AG04450 (cell line): ENCODE results near the gene LYZL1. TPM values are rescaled to one million over a fixed set of nuclear protein-coding genes. Genes with fewer than 3 reads are reported as not detected.
"Not testable (repeated sequence)": the region's sequence is repeated elsewhere in the genome, so short reads cannot be mapped to it uniquely, and the experiment has no call there.

Source experiments
- CTCF ChIA-PET: fragments of 300-600, 350-600 bp; formaldehyde crosslinking; extraction: SDS; loops from one replicate; lab custom pipeline; 2022; ENCODE audit warnings: antibody characterized with exemption, inconsistent platforms; lab: Charles Lee
- POLR2A ChIA-PET: fragments of 350-600 bp; formaldehyde crosslinking; extraction: SDS; loops from one replicate; lab custom pipeline; 2021; ENCODE audit warnings: antibody characterized with exemption, inconsistent platforms; lab: Yijun Ruan, JAX
- DNase-seq: peaks from one replicate; pipeline ENCODE4 v3.0.0-alpha.2; 2011; ENCODE audit warnings: low read depth, low spot score
- H3K27ac ChIP-seq: one replicate; pipeline ENCODE4 v1.5.1; 2012; ENCODE audit warnings: low read depth, low read length, control low read depth
- H3K27me3 ChIP-seq: one replicate; pipeline ENCODE4 v1.6.0; 2012; ENCODE audit warnings: low read length; ENCODE audit not compliant: control insufficient read depth, insufficient read depth
- H3K4me3 ChIP-seq: 2 replicates; pipeline ENCODE4 v1.5.1; 2011; ENCODE audit warnings: mild to moderate bottlenecking, low read depth, low read length, control low read depth
- H3K9me3 ChIP-seq: 2 replicates; pipeline ENCODE4 v1.5.1; 2012; ENCODE audit warnings: low read length; ENCODE audit not compliant: control insufficient read depth, insufficient read depth
- polyA minus RNA-seq: library from RNA; depleted of rRNA, polyadenylated mRNA; stranded (reverse); fragments of >200 nt; gene quantifications from 2 replicates; pipeline ENCODE4 v1.2.3, GENCODE V29; 2011; rRNA and poly(A)+ RNA removed
- polyA plus RNA-seq: library from polyadenylated mRNA; depleted of rRNA; stranded (reverse); fragments of >200 nt; gene quantifications from 2 replicates; pipeline ENCODE4 v1.2.3, GENCODE V29; 2011; rRNA removed
- TF ChIP-seq, protein P1 (sequence below): IDR thresholded peaks from 2 replicates; pipeline ENCODE4 v1.5.1; 2011; ENCODE audit warnings: low read depth, low read length, control low read depth, inconsistent platforms

The LYZL1 gene
- polyA plus RNA-seq (not detected in 2 replicates), polyA minus RNA-seq (not detected in 2 replicates)

DNA sequence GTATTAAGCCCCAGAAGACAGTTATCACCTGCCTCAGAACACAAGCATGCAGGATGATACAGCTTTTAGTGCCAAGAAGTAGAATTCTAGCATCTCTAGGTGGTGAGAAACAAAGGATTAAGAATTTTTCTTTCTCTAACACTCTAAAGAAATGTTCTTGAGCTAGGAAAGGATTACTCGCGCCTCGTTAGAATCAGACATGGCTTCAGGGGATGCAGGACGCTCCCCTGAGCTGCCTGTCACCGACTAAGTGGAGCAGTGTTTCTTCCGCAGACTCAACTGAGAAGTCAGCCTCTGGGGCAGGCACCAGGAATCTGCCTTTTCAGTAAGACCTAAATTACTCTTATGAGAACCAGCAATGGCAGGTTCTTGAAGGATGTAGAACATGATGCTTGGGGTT lies at the start of gene LYZL1:
TSS of gene LYZL1 (plus strand) at position 165 of the 400 bp plus-strand sequence. CDS start 2,798 bp downstream, outside the sequence.
- peaks cover 22% of the 10 kb centered on the region for H3K27me3 ChIP-seq
- H3K9me3 ChIP-seq, POLR2A ChIA-PET, H3K4me3 ChIP-seq, DNase-seq, H3K27ac ChIP-seq: not testable (repeated sequence)
- CTCF ChIA-PET: interaction anchor here (0.6 kb wide), 1 partner anchor 11 kb away, joined by 3 read pairs; no protein-coding TSS in a partner anchor

DNA sequence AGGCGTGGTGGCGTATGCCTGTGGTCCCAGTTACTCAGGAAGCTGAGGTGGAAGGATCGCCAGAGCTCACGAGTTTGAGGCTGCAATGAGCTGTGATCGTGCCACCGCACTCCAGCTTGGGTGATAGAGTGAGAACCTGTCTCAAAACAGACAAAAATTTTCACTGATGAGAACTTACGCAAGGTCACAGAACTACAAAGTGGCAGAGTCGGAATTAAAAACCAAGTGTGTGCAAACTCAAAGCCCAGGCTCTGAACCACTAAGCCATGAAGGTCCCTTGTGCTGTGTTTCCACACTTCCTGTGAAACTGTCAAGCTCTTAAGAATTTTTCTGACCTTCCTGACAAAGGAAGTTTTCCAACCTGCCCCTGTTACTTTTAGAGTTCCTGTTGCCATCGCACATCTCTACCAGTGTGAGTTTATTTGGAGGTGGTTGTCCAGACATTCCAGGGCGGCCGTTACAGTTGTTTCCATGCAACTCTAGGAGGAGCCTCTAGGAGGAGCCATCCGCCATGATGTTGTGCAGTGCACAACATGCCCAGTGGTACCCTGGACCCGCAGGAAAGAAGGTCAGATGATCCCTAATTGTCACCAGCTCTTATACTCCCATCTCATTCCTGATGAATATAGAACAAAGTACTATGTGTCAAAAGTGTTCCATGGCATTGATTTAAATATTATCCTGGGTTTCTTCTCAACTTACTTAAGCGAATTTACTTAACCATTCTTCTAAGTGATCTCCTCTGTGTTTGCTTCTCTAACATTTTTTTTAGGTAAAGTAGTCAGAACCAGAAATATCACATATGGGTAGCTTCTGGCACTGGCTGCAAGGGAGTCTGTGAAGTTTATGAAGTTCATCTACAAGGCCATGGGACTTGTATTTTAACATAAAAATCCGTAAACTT lies 49.0 kb upstream of the LYZL1 start:
- Histone ChIP-seq H3K27me3 (peaks cover 25% of the 10 kb centered on the region), H3K4me3 (no peak overlapping the region), H3K9me3 (no peaks in the 10 kb centered on the region), H3K27ac (no peak overlapping the region)
- TF ChIP-seq, protein P1, sequence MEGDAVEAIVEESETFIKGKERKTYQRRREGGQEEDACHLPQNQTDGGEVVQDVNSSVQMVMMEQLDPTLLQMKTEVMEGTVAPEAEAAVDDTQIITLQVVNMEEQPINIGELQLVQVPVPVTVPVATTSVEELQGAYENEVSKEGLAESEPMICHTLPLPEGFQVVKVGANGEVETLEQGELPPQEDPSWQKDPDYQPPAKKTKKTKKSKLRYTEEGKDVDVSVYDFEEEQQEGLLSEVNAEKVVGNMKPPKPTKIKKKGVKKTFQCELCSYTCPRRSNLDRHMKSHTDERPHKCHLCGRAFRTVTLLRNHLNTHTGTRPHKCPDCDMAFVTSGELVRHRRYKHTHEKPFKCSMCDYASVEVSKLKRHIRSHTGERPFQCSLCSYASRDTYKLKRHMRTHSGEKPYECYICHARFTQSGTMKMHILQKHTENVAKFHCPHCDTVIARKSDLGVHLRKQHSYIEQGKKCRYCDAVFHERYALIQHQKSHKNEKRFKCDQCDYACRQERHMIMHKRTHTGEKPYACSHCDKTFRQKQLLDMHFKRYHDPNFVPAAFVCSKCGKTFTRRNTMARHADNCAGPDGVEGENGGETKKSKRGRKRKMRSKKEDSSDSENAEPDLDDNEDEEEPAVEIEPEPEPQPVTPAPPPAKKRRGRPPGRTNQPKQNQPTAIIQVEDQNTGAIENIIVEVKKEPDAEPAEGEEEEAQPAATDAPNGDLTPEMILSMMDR: peak; percentile 51
- POLR2A ChIA-PET: no interaction called here
- DNase-seq: no peak
- CTCF ChIA-PET: interaction anchor here (1.1 to 1.3 kb wide), 2 partner anchors 65 to 577 kb away, joined by 3 to 4 read pairs; no protein-coding TSS in a partner anchor

GRCh38 chr10:29240986-29241660 lies 47.7 kb upstream of the LYZL1 start:
- Histone ChIP-seq H3K27ac (no peak overlapping the region), H3K27me3 (peaks cover 27% of the 10 kb centered on the region), H3K9me3 (no peaks in the 10 kb centered on the region), H3K4me3 (no peak overlapping the region)
- TF ChIP-seq, protein P1: no peak
- DNase-seq: no peak
- ChIA-PET CTCF (interaction anchor here (0.7 kb wide), 1 partner anchor 40 kb away, joined by 3 read pairs; no protein-coding TSS in a partner anchor), POLR2A (no interaction called here)

DNA sequence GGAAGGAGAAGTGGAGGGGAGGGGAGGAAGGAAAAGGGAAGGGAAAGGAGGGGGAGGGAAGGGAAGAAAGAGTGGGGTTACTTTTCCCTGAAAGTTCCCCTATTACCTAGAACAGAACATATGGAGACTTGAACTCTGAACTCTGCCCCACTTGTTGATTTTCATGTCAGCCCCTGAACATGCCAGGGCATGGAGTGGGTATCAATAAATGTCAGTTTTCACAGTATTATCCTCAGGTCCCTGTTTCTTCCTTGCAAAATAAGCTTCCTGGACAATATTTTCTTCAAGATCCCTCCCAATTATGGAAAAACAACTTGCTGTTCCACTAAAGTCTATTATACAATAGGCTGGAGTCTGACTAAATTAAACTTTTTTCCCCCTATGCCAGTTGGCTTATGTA lies 46.9 kb upstream of the LYZL1 start:
- ChIA-PET POLR2A (no interaction called here), CTCF (no interaction called here)
- H3K4me3 ChIP-seq: no peak overlapping the region
- TF ChIP-seq, protein P1: no peak
- no peak for DNase-seq
- H3K27ac ChIP-seq: no peak overlapping the region
- no peaks in the 10 kb centered on the region for H3K9me3 ChIP-seq
- peaks cover 27% of the 10 kb centered on the region for H3K27me3 ChIP-seq

- Histone ChIP-seq H3K9me3 (no peaks in the 10 kb centered on the region), H3K4me3 (no peak overlapping the region), H3K27ac (no peak overlapping the region), H3K27me3 (peaks cover 23% of the 10 kb centered on the region)
- TF ChIP-seq, protein P1: no peak
- ChIA-PET CTCF (interaction anchor here (0.9 to 1.1 kb wide), 2 partner anchors 62 to 579 kb away, joined by 3 read pairs; no protein-coding TSS in a partner anchor), POLR2A (no interaction called here)
- DNase-seq: no peak
These were observed 45.8 kb upstream of the LYZL1 start for GRCh38 chr10:29243066-29243465.
